Activated B cell treated with CpG ODN at 0.5 μM for 24 hours (primary cell): ENCODE data around the gene UCN. TPM values are rescaled to one million over a fixed set of nuclear protein-coding genes. Genes with fewer than 3 reads are reported as not detected.

Source experiments
- ATAC-seq: fragments of 200-7000 bp; cut with Tn5 transposase; one replicate; pipeline ENCODE4 v1.10.0; 2021; ENCODE audit warnings: low read depth, mild to moderate bottlenecking, moderate library complexity
- CTCF ChIA-PET: fragments of 350-600 bp; sonication (Branson Sonifier 250); formaldehyde crosslinking; loops from one replicate; lab custom pipeline; 2021; ENCODE audit warnings: antibody characterized with exemption; lab: Charles Lee
- POLR2A ChIA-PET: fragments of 350-600 bp; sonication (Branson Sonifier 250); formaldehyde crosslinking; loops from one replicate; lab custom pipeline; 2021; ENCODE audit warnings: antibody characterized with exemption; lab: Charles Lee
- DNase-seq: peaks from one replicate; pipeline ENCODE4 v3.0.0; 2022
- H3K27ac Mint-ChIP-seq: one replicate; pipeline ENCODE4 v1.8.0; 2020; ENCODE audit warnings: mixed read lengths
- H3K27me3 Mint-ChIP-seq: one replicate; pipeline ENCODE4 v1.8.0; 2021; ENCODE audit warnings: mixed read lengths
- H3K36me3 Mint-ChIP-seq: one replicate; pipeline ENCODE4 v1.8.0; 2021; ENCODE audit warnings: low read depth, mixed read lengths
- H3K4me1 Mint-ChIP-seq: one replicate; pipeline ENCODE4 v1.8.0; 2021; ENCODE audit warnings: mixed read lengths
- H3K4me3 Mint-ChIP-seq: one replicate; pipeline ENCODE4 v1.8.0; 2020; ENCODE audit warnings: mild to moderate bottlenecking, mixed read lengths
- H3K9me3 Mint-ChIP-seq: one replicate; pipeline ENCODE4 v1.8.0; 2020; ENCODE audit warnings: mixed read lengths
- intact Hi-C: fragments of 100-400 bp; cut with micrococcal nuclease; formaldehyde crosslinking; loops from one replicate; pipeline ENCODE4 v1.15.1; 2024
- total RNA-seq: library from RNA; stranded (reverse); gene quantifications from 2 replicates; pipeline ENCODE4 v1.2.3, GENCODE V29; 2022
- TF ChIP-seq, protein P1 (sequence below): fragments of 200-600 bp; IDR thresholded peaks from one replicate; pipeline ENCODE4 v1.8.0; 2022; ENCODE audit warnings: antibody characterized with exemption, mild to moderate bottlenecking

The UCN gene
- total RNA-seq, 1 donor from 2014 or later = 1.2 TPM

DNA sequence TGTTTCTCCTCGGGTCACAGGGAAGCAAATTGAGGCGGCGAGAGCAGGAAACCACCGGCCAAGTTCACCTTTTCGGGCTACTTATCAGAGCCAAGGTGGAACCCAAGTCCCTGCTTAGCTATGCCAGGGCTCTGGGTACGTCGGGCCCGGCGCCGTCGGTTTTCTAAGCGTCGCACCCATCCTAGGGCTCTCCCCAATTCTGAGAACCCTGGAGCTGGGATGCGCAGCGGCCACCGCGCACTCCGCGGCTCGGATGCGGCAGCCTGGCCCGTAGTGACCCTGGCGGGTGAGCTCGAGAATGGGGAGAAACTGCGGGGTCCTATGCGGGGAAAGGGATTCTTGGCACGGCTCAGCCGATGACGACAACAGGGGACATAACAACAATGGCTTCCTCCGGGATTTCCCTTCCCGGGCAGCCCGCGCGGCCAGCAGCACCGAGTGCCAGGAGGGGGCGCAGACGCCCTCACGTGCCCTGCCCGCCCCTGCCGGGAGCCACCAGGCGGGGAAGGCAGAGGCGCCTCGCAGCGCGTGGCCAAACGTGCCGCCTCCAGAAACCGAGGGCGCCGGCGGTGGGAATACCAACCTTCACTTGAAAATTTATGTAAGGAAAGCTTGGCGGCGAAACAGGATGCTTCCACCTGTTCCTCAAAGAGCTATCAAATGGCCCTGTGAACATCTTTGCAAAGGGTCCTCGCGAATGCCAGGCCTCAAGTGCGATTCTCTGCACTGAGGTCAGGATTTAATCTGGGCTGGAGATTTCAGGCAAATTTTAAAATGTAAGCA is 43.3 kb downstream of the UCN start:
- ChIA-PET CTCF (interaction anchor here (0.7 to 2.7 kb wide), 4 partner anchors 15 to 303 kb away, joined by 3 to 22 read pairs (median 6); no protein-coding TSS in a partner anchor), POLR2A (interaction anchor here (0.7 to 1.6 kb wide), 5 partner anchors 52 to 746 kb away, joined by 3 to 9 read pairs (median 4); partner anchors contain the start of genes ATRAID and SLC5A6)
- Mint-ChIP-seq H3K27me3 (peaks cover 44% of the 10 kb centered on the region), H3K9me3 (no peaks in the 10 kb centered on the region), H3K36me3 (peaks cover 2% of the 10 kb centered on the region), H3K27ac (no peak overlapping the region), H3K4me1 (peaks cover 33% of the 10 kb centered on the region), H3K4me3 (peak overlapping the region; percentile 88)
- peak; percentile 73 for ATAC-seq
- intact Hi-C loops = loop anchor here (1.0 kb wide), 2 partner anchors 53 to 105 kb away; partner anchors contain the start of genes ATRAID, EIF2B4, SLC5A6 and SNX17
- peak; percentile 68 for DNase-seq
- TF ChIP-seq, protein P1, sequence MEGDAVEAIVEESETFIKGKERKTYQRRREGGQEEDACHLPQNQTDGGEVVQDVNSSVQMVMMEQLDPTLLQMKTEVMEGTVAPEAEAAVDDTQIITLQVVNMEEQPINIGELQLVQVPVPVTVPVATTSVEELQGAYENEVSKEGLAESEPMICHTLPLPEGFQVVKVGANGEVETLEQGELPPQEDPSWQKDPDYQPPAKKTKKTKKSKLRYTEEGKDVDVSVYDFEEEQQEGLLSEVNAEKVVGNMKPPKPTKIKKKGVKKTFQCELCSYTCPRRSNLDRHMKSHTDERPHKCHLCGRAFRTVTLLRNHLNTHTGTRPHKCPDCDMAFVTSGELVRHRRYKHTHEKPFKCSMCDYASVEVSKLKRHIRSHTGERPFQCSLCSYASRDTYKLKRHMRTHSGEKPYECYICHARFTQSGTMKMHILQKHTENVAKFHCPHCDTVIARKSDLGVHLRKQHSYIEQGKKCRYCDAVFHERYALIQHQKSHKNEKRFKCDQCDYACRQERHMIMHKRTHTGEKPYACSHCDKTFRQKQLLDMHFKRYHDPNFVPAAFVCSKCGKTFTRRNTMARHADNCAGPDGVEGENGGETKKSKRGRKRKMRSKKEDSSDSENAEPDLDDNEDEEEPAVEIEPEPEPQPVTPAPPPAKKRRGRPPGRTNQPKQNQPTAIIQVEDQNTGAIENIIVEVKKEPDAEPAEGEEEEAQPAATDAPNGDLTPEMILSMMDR = no peak

DNA sequence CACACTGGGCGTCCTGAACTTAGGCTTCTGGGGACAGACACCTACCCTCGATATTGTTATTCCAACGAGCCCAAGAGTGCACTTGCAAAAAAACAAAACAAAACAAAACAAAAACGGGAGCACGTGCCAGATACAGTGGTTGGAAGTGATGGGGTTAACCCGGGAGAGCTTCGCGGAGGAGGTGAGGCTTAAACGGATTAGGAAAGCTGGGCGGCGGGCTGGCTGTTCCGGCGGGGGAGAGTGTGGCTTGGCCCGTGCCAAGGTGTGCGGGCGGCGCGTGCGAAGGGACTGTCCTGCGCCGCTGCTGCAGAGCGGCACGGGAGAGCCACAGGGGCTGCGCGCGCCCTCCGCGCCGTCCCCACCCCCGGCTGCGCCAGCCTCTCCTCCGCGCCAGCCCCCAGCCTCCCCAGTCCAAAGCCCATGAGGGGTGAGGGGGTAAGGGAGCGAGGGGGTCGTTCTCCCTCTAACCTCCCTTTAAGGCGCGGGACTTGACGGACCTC is 43.9 kb downstream of the UCN start:
- CTCF ChIA-PET = interaction anchor here (1.0 to 2.7 kb wide), 5 partner anchors 15 to 303 kb away, joined by 3 to 22 read pairs (median 7); no protein-coding TSS in a partner anchor
- peak overlapping the region; percentile 88 for H3K4me3 Mint-ChIP-seq
- intact Hi-C loops = loop anchor here (1.0 kb wide), 1 partner anchor 52 kb away; the partner anchor contains the start of genes ATRAID and SLC5A6
- POLR2A ChIA-PET = interaction anchor here (1.1 to 1.6 kb wide), 2 partner anchors 52 to 58 kb away, joined by 3 to 9 read pairs; partner anchors contain the start of genes ATRAID and SLC5A6
- H3K27me3 Mint-ChIP-seq = peaks cover 42% of the 10 kb centered on the region
- DNase-seq (peak; percentile 42), ATAC-seq (peak; percentile 40)
- H3K36me3 Mint-ChIP-seq = peaks cover 2% of the 10 kb centered on the region
- no peak overlapping the region for H3K27ac Mint-ChIP-seq
- H3K4me1 Mint-ChIP-seq = peaks cover 33% of the 10 kb centered on the region
- no peaks in the 10 kb centered on the region for H3K9me3 Mint-ChIP-seq
- TF ChIP-seq, protein P1 = no peak

- ATAC-seq = no peak
- Mint-ChIP-seq H3K9me3 (no peaks in the 10 kb centered on the region), H3K27ac (no peak overlapping the region), H3K4me1 (peaks cover 33% of the 10 kb centered on the region), H3K27me3 (peaks cover 48% of the 10 kb centered on the region), H3K4me3 (peak overlapping the region; percentile 88), H3K36me3 (peaks cover 2% of the 10 kb centered on the region)
- ChIA-PET CTCF (interaction anchor here (1.4 to 2.0 kb wide), 3 partner anchors 16 to 94 kb away, joined by 4 to 8 read pairs (median 7); no protein-coding TSS in a partner anchor), POLR2A (interaction anchor here (0.6 to 1.6 kb wide), 4 partner anchors 16 to 146 kb away, joined by 3 to 4 read pairs (median 4); partner anchors contain the start of genes ATRAID, PPM1G and SLC5A6)
- intact Hi-C loops = loop anchor here (1.0 kb wide), 1 partner anchor 51 kb away; the partner anchor contains the start of genes ATRAID and SLC5A6
- no peak for DNase-seq
- TF ChIP-seq, protein P1 = no peak
These were observed 44.7 kb downstream of the UCN start for GRCh38 chr2:27263287-27264252.

DNA sequence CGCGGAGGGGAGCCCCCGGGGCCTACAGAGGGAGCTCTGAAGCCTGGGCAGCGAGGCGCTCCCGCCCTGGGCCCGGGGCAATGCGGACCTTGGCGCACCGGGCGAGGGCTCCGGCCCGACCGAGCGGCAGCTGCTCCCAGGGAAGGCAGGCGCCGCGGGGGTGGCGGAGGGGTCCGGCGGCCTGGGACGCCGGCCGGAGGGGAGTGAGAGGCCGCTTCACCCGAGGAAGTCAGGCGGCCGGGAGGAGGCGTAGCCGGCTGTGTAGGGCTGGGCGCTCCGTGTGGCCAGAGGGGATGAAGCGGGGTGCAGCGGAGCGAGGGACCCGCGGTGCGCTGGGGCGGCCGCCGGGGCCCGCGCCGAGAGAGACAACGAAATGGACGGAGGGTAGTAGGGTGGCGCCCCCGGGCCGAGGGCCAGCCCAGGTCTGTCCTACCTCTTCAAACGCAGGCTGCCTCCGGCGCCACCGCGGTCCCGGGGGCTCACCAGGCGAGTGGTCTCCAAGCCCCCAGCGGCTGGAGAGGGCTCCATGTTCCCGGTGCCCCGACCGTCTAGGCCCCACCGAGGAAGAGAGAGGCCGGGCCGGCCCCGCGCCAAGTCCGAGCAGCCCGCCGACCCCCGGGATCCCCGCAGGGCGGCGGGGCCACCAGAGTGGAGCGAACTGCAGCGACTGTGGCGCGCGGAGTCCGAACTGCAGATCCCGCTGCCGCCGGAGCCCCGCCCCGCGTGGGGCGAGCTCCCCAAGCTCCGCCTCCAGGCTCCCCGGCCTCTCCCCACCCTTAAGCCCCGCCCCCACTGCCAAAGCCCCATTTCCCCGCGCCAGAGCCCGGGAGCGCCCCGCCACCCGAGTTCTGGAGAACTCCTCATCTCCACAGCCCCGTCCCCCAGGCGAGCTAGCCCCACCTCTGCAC is 45.6 kb downstream of the UCN start, which contains the start of gene SLC30A3:
Gene SLC30A3 (minus strand): TSS at position 669 of the 908 bp plus-strand sequence. CDS start 141 bp downstream, at position 528.
- H3K4me1 Mint-ChIP-seq = peaks cover 33% of the 10 kb centered on the region
- H3K9me3 Mint-ChIP-seq = no peaks in the 10 kb centered on the region
- peaks cover 2% of the 10 kb centered on the region for H3K36me3 Mint-ChIP-seq
- peak; percentile 52 for DNase-seq
- intact Hi-C loops = no loop called here
- POLR2A ChIA-PET = interaction anchor here (1.0 to 1.6 kb wide), 3 partner anchors 17 to 147 kb away, joined by 3 to 4 read pairs (median 4); partner anchors contain the start of gene PPM1G
- no peak within 1 kb of the TSS for H3K27ac Mint-ChIP-seq
- ATAC-seq = peak; percentile 73
- TF ChIP-seq, protein P1 = no peak
- H3K27me3 Mint-ChIP-seq = peaks cover 56% of the 10 kb centered on the region
- H3K4me3 Mint-ChIP-seq = peak within 1 kb of the TSS; percentile 88
- CTCF ChIA-PET = interaction anchor here (1.4 to 2.0 kb wide), 2 partner anchors 17 to 93 kb away, joined by 4 to 7 read pairs; no protein-coding TSS in a partner anchor
